ENCODE results near the gene SMIM8. TPM values are rescaled to one million over a fixed set of nuclear protein-coding genes. Genes with fewer than 3 reads are reported as not detected.

Gene SMIM8
- total RNA-seq: 3.5 and 8.4 TPM in 2 replicates

GRCh38 chr6:87322304-87323212 is at the start of gene SMIM8:
TSS of gene SMIM8 (plus strand) at chr6:87322588. CDS start at chr6:87337032, 14,444 bp downstream.

GRCh38 chr6:87344731-87345130 is 22.3 kb downstream of the SMIM8 start, which contains the start of gene C6orf163:
TSS of gene C6orf163 (plus strand) at chr6:87344813. CDS start at chr6:87345100, 287 bp downstream.

Other genes with a start within 250 kb of the SMIM8 start
- gene CGA, start 227.5 kb upstream of the SMIM8 start, total RNA-seq: not detected in 2 replicates
- gene ZNF292, start 167.0 kb upstream of the SMIM8 start, total RNA-seq: 15.6 and 31.2 TPM in 2 replicates
- gene GJB7, start 6.7 kb downstream of the SMIM8 start, total RNA-seq: not detected in 2 replicates
- gene C6orf163, start 22.2 kb downstream of the SMIM8 start, total RNA-seq: 0.13 and 0.88 TPM in 2 replicates
- 0.39 TPM in 1 of 2 replicates, not detected in the other for gene CFAP206, start 85.4 kb downstream of the SMIM8 start, total RNA-seq
- 11.9 and 13.7 TPM in 2 replicates for gene SLC35A1, start 150.4 kb downstream of the SMIM8 start, total RNA-seq

Data from epithelial cell of alveolus of lung (primary cell).